ENCODE measurements around the gene HEPHL1.

- TF ChIP-seq EZH2 (IDR thresholded peaks at IDR 0.05; ENCODE audit: borderline replicate concordance, insufficient read depth, low read depth, low read length, poor library complexity, severe bottlenecking) (no peak), CTCF (IDR thresholded peaks at IDR 0.05) (no peak)
Measured at GRCh38 chr11:94059065-94059464, 37.9 kb downstream of the HEPHL1 start.

All from B cell (primary cell).